ENCODE measurements around the gene RNASE13.

DNA sequence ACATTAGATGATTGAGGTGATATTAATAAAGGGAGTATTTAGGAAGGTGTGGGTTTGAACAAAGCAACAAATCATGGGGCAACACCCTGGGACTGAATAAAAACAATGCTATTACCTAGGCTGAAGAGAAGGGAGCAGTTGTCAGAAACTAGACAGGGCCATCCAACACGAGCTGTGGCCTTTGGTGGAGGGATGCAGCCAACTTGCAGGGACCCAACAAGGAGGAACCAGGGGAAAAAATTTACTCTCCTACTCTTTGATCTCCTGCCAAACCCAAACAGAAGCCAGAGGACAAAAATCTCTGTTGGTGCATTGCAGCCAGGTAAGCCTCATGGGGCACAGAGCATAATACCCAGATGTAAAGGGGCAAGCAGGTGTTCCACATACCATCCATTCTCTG lies 23.5 kb downstream of the RNASE13 start:
- no peak for TF ChIP-seq CTCF (IDR thresholded peaks at IDR 0.05)
- TF ChIP-seq POLR2A (IDR thresholded peaks at IDR 0.05): no peak

All from Peyer's patch (tissue), 4 donors.